GM12875 (cell line): ENCODE results near the gene CERS5.

ENCODE experiments used
- H3K4me3 ChIP-seq: one replicate; pipeline ENCODE4 v1.5.1; 2011; ENCODE audit warnings: low read depth, low read length, control low read depth
- TF ChIP-seq, protein P1 (sequence below): IDR thresholded peaks from 2 replicates; pipeline ENCODE4 v1.5.1; 2011; ENCODE audit warnings: low read depth, mild to moderate bottlenecking, control low read depth, inconsistent platforms, low read length, moderate library complexity, borderline replicate concordance; ENCODE audit not compliant: insufficient read depth

The CERS5 gene

DNA sequence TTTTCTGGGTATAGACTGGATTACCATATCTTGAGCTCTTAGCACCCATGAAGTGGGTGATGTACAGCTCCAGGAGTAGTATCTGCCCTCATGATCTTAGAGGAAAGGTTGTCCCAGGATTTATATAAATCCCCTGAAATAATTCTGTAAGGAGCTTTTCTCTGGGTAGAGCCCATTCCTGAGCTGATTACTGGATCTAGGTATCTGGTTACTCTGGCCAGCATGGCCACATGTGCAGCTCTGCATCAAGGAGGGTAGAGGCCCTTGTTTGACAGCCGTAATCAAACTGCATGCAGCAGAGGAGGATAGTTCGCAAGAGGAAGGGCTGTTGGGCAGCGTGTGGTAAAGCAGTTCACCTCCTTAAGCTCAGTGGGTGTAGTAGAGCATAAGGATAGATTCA lies 46.6 kb downstream of the CERS5 start:
- no peak overlapping the region for H3K4me3 ChIP-seq
- TF ChIP-seq, protein P1, sequence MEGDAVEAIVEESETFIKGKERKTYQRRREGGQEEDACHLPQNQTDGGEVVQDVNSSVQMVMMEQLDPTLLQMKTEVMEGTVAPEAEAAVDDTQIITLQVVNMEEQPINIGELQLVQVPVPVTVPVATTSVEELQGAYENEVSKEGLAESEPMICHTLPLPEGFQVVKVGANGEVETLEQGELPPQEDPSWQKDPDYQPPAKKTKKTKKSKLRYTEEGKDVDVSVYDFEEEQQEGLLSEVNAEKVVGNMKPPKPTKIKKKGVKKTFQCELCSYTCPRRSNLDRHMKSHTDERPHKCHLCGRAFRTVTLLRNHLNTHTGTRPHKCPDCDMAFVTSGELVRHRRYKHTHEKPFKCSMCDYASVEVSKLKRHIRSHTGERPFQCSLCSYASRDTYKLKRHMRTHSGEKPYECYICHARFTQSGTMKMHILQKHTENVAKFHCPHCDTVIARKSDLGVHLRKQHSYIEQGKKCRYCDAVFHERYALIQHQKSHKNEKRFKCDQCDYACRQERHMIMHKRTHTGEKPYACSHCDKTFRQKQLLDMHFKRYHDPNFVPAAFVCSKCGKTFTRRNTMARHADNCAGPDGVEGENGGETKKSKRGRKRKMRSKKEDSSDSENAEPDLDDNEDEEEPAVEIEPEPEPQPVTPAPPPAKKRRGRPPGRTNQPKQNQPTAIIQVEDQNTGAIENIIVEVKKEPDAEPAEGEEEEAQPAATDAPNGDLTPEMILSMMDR = no peak

DNA sequence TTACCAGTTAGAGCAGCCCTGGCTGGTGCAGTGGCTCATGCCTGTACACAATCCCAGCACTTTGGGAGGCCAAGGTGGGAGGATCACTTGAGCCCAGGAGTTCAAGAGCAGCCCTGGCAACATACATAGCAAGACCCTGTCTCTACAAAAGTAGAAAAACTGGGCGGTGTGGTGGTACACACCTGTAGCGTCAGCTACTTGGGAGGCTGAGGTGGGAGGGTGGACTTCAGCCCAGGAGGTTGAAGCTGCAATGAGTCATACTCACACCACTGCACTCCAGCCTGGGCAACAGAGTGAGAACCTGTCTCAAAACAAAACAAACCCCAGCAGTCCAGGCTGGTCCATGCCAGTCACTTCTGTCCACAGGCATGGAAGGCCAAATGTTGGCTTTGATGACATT lies 47.8 kb downstream of the CERS5 start:
- H3K4me3 ChIP-seq = no peak overlapping the region
- TF ChIP-seq, protein P1 = no peak

DNA sequence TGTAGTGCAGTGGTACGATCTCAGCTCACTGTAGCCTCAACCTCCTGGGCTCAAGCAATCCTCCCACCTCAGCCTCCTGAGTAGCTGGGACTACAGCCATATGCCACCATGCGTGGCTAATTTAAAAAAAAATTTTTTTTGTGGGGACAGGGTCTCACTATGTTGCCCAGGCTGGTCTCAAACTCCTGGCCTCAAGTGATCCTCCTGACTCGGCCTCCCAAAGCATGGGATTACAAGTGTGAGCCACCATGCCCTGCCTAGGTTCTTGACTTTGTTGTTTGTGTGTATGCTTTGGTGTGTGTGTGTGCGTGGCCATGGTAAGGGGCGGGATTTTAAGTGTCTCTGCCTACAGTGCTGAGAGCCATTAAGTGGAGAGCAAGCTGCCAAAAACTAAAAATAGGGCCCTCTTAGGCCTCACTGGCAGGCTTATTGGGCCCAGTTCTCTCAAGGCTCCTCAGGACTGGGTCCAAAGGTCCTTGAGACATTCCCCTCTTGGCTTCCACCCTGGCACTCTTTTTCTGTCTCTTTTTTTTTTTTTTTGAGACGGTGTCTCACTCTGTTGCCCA lies 50.0 kb downstream of the CERS5 start:
- H3K4me3 ChIP-seq = no peak overlapping the region
- TF ChIP-seq, protein P1 = no peak

DNA sequence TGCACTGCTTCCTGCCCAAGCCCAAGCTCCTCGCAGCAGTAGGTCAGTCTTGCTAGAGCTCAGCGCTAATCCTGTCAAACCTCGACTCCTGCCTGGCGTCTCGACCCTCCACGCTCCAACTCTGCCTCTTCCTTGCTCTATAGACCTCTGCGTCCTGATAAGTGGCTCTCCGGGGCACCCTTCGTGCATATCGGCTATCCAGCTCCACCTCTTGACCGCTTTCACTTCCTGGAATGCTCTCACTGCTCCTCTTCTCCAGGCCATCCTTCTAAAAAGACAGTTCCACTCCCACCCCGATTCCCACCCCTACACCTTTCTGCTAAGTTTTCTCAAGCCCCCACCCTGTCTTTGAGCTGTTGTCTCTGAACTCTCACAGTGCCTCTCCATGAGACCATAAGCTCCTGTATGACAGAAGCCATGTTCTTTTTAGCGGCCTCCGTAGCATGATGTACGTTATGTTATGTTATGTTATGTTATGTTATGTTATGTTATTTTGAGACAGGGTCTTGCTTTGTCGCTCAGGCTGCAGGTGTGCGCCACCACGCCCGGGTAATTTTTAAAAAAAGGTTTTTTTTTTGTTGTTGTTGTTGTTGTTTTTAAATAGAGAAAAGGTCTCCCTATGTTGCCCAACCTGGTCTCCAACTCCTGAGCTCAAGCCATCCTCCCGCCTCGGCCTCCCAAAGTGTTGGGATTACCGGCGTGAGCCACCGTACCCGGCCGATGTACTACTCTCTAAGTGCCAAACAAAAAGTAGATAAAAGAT lies 54.5 kb downstream of the CERS5 start:
- TF ChIP-seq, protein P1 = no peak
- H3K4me3 ChIP-seq = peak overlapping the region; percentile 96

DNA sequence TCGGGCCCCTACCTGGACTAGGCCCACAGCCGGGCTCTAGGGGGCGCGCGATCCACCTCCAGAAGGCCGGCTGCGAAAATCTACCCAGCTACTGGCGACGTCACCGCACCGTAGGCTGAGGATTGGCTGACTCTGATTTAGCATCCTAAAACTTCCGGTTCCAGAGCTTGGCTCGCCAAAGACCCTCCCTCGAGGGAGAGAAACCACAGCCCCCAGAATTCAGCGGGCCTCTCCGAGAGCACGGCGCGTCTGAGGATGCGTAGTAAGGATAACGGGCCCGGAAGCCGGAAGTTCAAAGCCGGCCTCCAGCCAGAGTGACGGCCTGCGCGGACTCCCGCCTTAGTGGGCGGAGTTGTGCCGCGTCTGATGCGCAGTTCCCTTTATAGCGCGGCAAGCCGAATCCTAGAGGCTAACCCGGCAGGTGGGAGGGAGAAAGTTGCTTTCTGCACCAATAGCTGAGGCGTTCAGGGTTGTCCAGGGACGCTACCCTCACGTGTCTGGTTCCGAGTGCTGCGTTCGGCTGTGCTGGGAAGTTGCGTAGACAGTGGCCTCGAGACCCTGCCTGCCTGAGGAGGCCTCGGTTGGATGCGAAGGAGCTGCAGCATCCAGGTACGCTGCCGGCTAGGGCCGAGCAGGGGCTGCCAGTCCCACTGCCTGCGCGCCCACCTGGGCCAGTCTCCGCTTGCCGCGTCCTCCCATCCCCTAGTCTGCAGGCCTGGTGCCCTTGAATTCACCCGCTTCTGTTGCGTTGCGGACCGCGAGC lies 55.3 kb downstream of the CERS5 start, which contains the start of gene COX14:
COX14 (plus strand) TSS at position 544 of the 763 bp plus-strand sequence. CDS start 7,808 bp downstream, outside the sequence.
- TF ChIP-seq, protein P1 = peak; percentile 96
- peak within 1 kb of the TSS; percentile 96 for H3K4me3 ChIP-seq

DNA sequence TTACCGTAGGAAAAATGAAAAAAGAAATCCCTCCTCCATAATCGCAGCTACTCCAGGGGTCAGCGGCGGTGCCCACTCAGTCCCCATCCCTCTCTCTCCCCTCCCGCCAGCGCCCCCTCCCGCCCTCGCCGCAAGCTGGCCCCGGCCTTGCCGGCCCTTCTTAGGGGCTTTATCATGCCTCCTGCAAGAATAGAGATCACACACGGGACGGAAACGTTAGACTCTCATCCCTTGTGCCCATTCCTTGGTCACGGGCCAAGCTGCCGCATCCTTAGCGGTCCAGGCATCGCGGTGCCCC lies 55.8 kb downstream of the CERS5 start:
- TF ChIP-seq, protein P1 = no peak
- peak overlapping the region; percentile 58 for H3K4me3 ChIP-seq
